ENCODE data around the gene GYPA.
"Not testable (repeated sequence)": the region's sequence is repeated elsewhere in the genome, so short reads cannot be mapped to it uniquely, and the experiment has no call there.

The GYPA gene

DNA sequence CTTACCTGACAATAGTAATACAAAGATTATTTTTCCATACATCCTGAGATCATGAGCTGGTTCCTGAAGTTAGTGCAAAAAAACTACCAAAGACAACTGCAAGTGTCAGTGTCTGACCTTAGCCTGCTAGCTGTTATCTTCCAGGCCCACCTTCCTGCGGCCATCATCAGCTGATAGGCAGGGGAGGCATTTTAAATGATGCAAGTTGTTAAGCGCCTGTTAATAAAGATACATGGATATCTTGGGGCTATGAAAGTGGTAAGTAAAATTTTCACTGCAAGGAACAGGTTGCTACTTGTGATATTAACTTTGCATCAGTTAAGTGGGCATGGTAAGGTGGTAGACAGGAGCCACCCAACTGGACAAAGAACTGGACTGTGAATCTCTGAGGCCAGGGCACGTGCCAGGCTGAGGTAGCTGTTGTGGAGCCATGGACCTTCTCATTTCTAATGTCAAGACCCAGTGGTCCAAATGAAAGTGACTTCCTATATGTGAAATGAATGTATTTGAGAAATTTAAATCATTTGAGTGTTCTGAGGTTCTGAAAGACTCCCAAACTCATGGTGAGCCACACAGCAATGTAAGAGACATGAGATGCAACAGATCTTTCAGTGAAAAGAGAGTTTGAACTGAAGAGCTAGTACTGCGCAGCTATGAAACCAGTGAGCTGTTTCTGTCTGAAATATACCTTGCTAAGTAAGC, at the start of gene GYPA:
GYPA (minus strand) TSS at position 125 of the 702 bp plus-strand sequence; CDS start at position 42, 83 bp downstream.
- DNase-seq (ENCODE audit: low spot score): not testable (repeated sequence)

- no peak for DNase-seq (ENCODE audit: low spot score)
These were observed 49.5 kb upstream of the GYPA start for GRCh38 chr4:144190009-144190408.

GRCh38 chr4:144189121-144189520, 48.6 kb upstream of the GYPA start:
- DNase-seq (ENCODE audit: low spot score): no peak

DNA sequence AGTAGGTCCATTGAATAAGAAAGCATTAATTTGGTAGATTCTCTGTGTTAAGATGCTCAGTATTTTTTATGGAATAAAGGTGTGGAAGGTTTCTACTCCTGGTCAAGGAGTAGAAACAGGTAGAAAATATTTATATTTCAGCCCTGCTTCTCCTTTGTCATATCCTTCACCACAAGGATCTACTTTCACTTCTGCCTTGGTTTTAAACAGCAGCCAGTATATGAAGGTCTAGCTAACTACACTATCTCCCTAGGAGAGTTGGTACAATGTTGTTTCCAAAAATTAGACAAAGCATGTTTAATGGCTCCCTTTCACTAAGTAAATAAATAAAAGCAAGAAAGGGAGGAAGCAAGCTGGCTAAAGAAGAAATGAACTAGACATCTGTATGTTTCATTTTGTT, 44.6 kb upstream of the GYPA start:
- no peak for DNase-seq (ENCODE audit: low spot score)

DNA sequence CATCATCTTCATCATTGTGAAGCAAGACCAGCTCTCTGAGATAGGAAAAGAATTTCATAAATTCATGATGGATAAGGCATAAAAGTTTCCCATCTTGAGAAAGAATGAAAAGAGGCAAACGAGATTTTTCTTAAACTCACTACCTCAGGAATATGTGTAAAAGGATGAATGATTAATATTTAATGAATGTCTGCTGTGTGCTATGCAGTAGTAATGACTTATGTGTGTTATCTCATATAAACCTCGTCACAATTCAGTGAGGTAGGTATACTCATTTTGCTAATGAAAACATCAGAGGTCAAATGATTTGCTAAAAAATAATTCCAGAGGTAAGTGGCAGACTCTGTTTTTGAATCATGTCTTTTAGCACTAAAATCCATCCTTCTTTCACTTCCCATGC, 42.6 kb upstream of the GYPA start:
- no peak for DNase-seq (ENCODE audit: low spot score)

- DNase-seq (ENCODE audit: low spot score): no peak
These were observed 40.9 kb upstream of the GYPA start for GRCh38 chr4:144181391-144181790.

DNA sequence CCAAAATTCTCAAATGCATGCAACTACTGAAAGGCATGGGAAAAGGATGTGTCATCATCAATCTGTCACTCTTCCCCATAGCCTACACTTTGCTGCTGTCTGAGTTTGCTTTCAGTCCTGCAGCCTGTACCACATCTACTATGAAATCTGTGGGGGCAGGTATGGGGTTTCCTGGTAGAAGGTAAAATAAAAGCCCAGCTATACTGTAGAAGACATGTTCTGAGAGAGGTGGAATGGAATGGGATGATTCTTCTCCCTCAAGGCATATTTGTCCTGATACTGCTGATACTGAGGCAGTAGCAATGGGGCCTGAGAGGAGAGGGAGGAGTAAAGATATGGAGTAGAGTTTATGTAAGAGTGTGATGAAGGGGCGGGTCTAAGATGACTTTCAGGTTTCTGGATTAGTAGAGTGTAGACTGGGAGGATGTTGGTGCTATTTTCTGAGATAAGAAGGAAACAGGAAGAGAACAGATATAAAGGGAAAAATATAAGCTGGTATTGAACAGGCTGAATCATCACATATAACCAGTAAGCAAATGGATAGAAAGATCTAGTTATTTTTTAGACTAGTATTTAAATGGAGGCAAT, 38.7 kb upstream of the GYPA start:
- no peak for DNase-seq (ENCODE audit: low spot score)

- DNase-seq (ENCODE audit: low spot score): no peak
These were observed 37.9 kb upstream of the GYPA start for GRCh38 chr4:144178414-144178813.

GRCh38 chr4:144176476-144176875, 36.0 kb upstream of the GYPA start:
- no peak for DNase-seq (ENCODE audit: low spot score)

DNA sequence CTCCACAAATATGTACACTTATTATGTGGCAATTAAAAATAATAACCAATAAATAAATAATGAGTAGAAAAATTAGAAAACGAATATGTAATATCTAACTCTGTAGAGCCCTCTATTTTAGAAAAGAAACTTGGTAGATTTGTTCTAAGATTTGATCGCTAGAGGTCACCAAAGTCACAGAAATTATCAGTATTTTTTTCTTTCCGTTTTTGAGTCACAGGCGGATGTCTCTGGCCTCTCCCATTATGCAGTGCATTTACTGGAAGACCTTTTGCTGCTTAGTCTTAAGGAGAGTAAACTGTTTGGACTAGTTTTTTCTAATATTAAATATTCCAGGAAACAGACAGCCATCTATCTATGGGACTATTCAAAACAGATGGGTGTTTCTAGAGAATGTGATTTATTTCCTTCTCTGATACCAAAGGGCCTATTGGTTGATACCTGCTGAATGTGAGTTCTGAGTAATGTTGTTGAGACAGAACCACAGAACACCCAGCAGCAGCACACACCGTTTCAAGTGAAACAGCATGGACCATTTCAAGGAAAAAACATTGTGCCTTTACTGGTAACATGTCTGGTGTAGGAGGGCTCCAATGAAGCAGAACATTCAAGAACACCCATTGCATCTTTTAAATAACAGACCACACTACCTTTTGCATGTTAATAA, 34.0 kb upstream of the GYPA start:
- DNase-seq (ENCODE audit: low spot score): no peak

GRCh38 chr4:144171697-144172096, 31.2 kb upstream of the GYPA start:
- DNase-seq (ENCODE audit: low spot score): no peak

- DNase-seq (ENCODE audit: low spot score): no peak
These were observed 28.7 kb upstream of the GYPA start for GRCh38 chr4:144169211-144169610.

- no peak for DNase-seq (ENCODE audit: low spot score)
These were observed 13.5 kb upstream of the GYPA start for GRCh38 chr4:144154044-144154443.

DNA sequence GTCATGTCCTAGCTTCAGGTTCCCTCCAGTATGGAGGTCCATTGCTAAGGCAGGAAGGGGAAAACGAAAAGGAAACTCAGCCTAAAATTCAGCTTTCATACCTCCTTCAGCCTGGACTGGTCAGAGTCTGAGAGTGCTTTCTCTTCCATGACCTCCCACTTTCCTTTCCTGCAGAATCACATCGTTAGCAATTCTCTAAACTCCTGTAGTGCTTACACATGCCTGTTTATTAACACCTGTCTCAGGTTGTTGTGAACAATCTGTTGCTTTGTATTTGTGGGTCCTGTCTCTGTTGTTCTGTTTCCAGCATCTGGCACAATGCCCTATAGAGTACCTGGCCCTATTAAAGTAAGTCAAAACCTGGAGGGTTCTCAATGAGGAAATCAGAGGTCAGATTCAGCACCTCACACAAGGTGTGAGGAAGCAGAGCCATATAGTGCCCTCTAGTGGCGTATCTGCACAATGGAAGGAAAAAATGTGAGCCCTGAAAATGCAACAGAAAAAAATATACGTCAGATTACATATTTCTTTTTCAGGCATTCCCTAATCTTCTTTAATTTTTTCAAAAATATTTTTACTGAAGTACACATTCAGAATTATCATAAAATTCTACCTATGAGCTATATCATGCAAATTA, 2.3 kb upstream of the GYPA start:
- DNase-seq (ENCODE audit: low spot score): not testable (repeated sequence)

DNA sequence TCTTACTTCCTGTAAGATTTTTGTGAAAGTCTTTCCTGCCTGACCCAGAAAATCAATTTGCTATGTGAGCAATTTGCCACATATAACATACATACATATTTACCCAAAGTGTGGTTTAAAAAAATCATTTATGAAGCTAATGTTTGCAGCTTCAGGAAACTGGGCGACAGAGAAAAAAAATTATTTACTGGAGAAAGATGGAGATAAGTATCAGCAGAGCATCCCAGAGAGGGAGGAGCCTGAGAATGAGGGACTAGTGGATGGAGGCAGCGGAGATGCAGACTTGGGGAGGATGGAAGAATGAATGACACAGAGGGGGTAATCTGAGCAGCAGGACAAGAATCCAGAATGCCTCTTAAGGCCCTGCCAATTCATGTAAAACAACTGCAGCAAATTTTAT, 975 bp upstream of the GYPA start:
- no peak for DNase-seq (ENCODE audit: low spot score)

DNA sequence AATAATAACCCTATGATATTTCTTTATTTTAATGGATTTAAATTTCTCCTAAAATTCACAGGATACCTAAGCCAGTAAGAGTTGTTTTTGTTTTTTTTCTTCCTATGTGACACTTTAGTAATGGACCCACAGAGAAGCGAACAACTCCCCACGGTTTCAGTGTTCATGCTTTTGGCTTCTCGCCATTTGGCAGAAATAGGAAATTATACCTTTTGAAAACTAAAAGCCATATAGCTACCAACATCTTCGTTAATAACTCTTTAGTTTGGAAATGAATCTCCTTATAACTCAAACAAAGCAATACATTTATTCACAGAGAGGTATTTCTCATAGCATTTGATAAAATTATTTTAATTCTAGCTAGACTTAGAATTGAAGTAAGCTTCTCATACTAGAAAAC, 527 bp downstream of the GYPA start:
- DNase-seq (ENCODE audit: low spot score): not testable (repeated sequence)

- not testable (repeated sequence) for DNase-seq (ENCODE audit: low spot score)
These were observed 971 bp downstream of the GYPA start for GRCh38 chr4:144139547-144139946.

- DNase-seq (ENCODE audit: low spot score): not testable (repeated sequence)
These were observed 2.3 kb downstream of the GYPA start for GRCh38 chr4:144138239-144138638.

- not testable (repeated sequence) for DNase-seq (ENCODE audit: low spot score)
These were observed 3.2 kb downstream of the GYPA start for GRCh38 chr4:144137137-144137931.

- DNase-seq (ENCODE audit: low spot score): not testable (repeated sequence)
These were observed 4.3 kb downstream of the GYPA start for GRCh38 chr4:144136189-144136588.

DNA sequence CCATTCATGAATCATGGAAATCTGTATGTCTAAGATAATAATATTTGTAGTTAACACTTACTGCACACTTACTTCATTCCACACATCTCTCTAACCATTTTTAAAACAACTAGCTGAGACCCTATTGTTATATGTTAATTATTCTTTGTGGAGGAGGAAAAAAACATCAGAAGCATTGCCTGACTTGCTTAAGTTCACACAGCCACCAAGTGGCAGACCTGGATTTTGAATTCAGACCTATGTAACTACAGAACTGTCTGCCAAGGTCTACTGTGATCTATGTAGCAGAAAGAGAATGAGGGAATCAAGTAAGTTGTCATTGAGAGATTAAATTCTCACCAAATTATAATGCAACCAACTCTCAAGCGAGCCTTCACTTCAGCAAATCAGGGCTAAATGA, 10.4 kb downstream of the GYPA start:
- not testable (repeated sequence) for DNase-seq (ENCODE audit: low spot score)

GRCh38 chr4:144129336-144129875, 11.1 kb downstream of the GYPA start:
- DNase-seq (ENCODE audit: low spot score): not testable (repeated sequence)
